Activated T-cell treated with anti-CD3 and anti-CD28 coated beads for 48 hours (primary cell): Measurements from ENCODE around the gene WFIKKN1.

Source experiments
- DNase-seq: peaks from one replicate; pipeline ENCODE4 v3.0.0-alpha.2; 2020; ENCODE audit warnings: low read depth

The WFIKKN1 gene

DNA sequence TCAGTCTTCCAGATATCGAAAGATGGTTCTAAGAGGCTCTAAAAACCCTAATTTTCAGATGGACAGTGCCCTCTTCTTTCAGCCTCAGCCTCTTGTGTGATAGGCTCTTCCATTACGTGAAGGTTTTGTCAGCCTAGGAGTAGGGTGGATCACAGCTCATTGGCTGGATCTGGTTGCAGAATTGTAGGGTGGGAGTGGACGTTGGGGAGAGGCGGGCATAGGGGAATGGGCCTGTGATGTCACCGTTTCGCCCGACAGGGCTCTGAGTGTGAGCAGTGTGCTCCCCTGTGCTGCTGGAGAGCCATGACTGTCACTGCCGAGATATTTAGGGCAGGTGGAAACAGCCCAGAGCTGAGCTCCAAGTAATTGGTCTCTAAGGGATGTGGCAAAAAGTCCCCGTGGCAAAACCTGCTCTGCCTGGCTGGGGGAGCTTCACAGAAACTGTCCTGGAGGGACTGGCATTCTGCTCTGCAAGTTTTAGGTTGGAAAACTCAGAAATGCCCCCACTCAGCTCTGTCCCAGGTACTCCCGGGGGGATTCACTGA is 6.2 kb upstream of the WFIKKN1 start:
- no peak for DNase-seq

GRCh38 chr16:625117-625976 is 5.4 kb upstream of the WFIKKN1 start:
- no peak for DNase-seq

GRCh38 chr16:625977-626765 is 4.6 kb upstream of the WFIKKN1 start:
- DNase-seq, result no peak

- DNase-seq, result no peak
Measured at GRCh38 chr16:626787-627453, 3.9 kb upstream of the WFIKKN1 start.

DNA sequence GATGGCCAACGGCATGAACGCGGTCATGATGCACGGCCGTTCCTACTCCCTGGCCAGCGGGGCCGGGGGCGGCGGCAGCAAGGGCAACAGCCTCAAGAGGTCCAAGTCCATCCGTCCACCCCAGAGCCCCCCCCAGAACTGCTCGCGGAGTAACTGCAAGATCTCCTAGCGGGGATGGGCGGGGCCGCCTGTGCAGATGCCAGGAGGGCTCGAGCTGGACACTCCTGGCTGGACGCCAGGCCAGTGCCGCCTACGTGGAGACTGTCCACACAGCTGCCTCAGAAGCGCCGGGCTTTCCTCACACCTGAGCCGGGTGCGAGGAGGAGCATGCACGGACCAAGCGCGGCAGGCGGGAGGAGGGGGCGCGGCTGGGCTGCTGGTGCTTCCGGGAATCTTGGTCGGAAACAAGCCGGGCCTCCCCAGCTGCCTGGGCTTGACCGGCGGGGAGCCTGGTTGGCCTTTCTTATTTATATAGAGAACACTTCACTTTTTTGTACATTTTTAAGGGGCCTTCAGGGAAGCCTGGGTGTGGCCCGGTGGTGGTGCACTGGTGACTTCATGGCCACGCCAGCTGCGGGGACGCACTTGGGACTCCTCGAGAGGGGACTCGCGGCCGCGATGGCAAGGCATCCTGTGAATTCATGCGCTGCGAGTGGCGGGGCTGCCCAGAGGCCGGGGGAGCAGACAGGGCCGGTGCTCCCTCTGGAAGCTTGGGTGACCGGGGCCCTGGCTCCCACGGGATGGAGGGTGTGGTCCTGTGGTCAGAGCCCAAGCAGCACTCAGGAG is 3.1 kb upstream of the WFIKKN1 start:
- DNase-seq, result no peak

- DNase-seq, result no peak
Measured at GRCh38 chr16:628321-629061, 2.3 kb upstream of the WFIKKN1 start.

DNA sequence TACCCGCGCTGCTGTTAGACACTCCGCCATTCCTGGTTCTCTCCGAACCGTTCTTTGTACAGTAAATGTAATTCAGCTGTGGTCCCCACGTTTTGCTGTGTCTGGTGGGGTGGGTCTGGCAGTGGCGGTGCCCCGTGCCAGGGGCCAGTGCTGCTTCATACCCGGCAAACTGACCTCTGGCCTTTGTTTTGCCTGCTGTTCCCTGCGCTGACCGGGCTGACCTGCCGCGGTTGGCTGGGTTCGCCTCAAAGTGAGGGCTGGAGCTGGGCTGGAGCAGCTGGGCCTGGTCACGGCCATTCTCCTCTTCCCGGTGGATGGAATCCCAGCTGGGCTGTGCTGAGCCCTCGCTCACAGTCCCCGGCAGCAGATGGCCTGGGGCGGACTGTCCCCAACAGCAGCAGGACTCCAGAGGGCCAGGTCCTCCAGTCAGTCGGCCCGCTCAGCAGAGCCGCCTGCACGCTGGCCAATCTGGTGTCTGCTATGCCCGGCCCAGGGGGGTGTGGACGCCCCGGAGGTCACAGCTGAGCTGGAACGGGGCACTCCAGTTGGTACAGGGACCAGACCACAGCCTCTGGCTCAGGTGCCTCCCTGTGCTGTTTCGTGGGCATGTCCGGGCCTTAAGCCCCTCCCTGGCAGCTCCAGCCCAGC is 1.5 kb upstream of the WFIKKN1 start:
- DNase-seq, result no peak

- no peak for DNase-seq
Measured at GRCh38 chr16:629833-630248, 944 bp upstream of the WFIKKN1 start.

GRCh38 chr16:630249-630814 is 453 bp upstream of the WFIKKN1 start:
- DNase-seq, result no peak

DNA sequence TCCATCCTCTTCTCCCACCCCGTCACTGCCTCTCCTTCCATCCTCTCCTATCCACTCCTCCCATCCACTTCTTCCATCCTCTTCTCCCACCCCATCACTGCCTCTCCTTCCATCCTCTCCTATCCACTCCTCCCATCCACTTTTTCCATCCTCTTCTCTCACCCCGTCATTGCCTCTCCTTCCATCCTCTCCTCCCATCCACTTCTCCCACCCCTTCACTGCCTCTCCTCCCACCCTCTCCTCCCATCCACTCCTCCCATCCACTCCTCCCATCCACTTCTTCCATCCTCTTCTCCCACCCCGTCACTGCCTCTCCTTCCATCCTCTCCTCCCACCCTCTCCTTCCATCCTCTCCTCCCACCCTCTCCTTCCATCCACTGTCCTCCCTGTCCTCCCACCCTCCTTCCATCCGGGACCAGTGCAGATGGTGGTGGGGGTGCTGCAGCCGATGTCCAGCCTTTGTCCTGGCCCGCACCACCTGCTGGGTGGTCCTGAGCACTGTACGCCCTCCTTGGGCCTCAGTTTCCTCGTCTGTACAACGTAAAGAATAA is 1.1 kb downstream of the WFIKKN1 start:
- DNase-seq, result no peak

GRCh38 chr16:632486-633335 is 1.9 kb downstream of the WFIKKN1 start:
- DNase-seq, result no peak

DNA sequence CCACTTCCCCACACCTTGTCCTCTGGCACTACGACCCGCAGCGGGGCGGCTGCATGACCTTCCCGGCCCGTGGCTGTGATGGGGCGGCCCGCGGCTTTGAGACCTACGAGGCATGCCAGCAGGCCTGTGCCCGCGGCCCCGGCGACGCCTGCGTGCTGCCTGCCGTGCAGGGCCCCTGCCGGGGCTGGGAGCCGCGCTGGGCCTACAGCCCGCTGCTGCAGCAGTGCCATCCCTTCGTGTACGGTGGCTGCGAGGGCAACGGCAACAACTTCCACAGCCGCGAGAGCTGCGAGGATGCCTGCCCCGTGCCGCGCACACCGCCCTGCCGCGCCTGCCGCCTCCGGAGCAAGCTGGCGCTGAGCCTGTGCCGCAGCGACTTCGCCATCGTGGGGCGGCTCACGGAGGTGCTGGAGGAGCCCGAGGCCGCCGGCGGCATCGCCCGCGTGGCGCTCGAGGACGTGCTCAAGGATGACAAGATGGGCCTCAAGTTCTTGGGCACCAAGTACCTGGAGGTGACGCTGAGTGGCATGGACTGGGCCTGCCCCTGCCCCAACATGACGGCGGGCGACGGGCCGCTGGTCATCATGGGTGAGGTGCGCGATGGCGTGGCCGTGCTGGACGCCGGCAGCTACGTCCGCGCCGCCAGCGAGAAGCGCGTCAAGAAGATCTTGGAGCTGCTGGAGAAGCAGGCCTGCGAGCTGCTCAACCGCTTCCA is 2.7 kb downstream of the WFIKKN1 start:
- DNase-seq, result no peak

GRCh38 chr16:634051-634670 is 3.4 kb downstream of the WFIKKN1 start:
- DNase-seq, result no peak

DNA sequence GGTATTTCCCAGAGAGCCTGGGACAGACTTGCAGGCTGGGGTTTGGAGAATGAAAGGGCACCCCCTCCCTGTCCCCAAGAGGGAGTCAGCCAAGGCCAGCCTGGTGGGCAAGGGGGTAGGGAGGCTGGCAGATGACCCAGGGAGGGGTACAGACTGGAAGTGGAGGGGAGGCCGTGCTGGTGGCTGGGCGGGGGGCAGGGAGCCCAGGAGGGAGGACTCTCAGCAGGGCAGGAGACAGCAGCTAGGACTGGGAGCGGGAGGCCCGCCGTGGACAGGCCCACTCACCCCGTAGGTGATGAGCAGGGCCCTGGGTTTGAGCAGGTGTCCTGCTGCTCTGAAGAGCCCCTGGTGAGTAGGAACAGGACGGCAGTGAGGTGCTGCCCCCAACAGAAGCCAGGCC is 4.2 kb downstream of the WFIKKN1 start:
- no peak for DNase-seq

GRCh38 chr16:635573-636205 is 4.9 kb downstream of the WFIKKN1 start:
- DNase-seq, result no peak

GRCh38 chr16:636206-637080 is 5.7 kb downstream of the WFIKKN1 start, which contains the start of gene METTL26:
TSS of gene METTL26 (minus strand) at chr16:636305. CDS start at chr16:636290, 15 bp downstream.
- DNase-seq, result peak; percentile 90
